Prostate gland (tissue), 2 donors: ENCODE results near the gene RNF227.

Experiments used
- POLR2AphosphoS5 ChIP-seq: sonication (generic); formaldehyde crosslinking; IDR thresholded peaks from one replicate; pipeline ENCODE4 v1.6.1; 2017; ENCODE audit warnings: antibody characterized with exemption
- TF ChIP-seq, protein P1 (sequence below), 4 experiments: fragments of 200-600 bp in 2 of 4; fragments of 450-650 bp in 2 of 4; sonication (generic) in 2 of 4; IDR thresholded peaks; 1 replicate in 3 of 4; 2 replicates in 1 of 4; pipeline ENCODE4 v1.5.1; 2016 to 2019; ENCODE audit warnings: antibody characterized with exemption in 4 of 4, mild to moderate bottlenecking in 2 of 4, moderate library complexity in 2 of 4

DNA sequence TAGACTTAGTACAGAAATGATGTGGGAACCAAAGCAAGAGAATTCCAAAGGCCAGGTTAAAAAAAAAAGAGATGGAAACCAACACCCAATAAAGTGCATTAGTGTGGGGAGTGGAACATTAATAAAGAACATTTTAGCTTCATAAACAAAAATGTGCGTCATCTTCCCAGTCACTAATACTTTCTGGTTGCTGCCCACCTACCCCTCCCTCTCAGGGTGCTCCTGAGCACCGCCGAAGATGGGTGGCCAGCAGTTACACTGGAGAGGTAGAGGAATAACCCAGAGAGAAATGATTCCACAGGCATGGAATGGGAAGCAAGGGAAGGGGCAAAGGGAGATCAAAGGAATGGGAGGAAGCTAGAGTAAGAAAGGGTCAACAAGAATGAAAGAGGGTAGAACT lies 33.5 kb downstream of the RNF227 start:
- TF ChIP-seq, protein P1, sequence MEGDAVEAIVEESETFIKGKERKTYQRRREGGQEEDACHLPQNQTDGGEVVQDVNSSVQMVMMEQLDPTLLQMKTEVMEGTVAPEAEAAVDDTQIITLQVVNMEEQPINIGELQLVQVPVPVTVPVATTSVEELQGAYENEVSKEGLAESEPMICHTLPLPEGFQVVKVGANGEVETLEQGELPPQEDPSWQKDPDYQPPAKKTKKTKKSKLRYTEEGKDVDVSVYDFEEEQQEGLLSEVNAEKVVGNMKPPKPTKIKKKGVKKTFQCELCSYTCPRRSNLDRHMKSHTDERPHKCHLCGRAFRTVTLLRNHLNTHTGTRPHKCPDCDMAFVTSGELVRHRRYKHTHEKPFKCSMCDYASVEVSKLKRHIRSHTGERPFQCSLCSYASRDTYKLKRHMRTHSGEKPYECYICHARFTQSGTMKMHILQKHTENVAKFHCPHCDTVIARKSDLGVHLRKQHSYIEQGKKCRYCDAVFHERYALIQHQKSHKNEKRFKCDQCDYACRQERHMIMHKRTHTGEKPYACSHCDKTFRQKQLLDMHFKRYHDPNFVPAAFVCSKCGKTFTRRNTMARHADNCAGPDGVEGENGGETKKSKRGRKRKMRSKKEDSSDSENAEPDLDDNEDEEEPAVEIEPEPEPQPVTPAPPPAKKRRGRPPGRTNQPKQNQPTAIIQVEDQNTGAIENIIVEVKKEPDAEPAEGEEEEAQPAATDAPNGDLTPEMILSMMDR (IDR thresholded peaks at IDR 0.05): no peak
- no peak for TF ChIP-seq POLR2AphosphoS5
